Measurements from ENCODE around the gene DNMT1.
A peak's percentile ranks its signal among the peaks of the same experiment; 100 is the strongest.
"Not testable (repeated sequence)": the region's sequence is repeated elsewhere in the genome, so short reads cannot be mapped to it uniquely, and the experiment has no call there.

Gene DNMT1

GRCh38 chr19:10182076-10182475 lies 12.7 kb downstream of the DNMT1 start:
- DNase-seq (ENCODE audit: low read depth) = no peak

DNA sequence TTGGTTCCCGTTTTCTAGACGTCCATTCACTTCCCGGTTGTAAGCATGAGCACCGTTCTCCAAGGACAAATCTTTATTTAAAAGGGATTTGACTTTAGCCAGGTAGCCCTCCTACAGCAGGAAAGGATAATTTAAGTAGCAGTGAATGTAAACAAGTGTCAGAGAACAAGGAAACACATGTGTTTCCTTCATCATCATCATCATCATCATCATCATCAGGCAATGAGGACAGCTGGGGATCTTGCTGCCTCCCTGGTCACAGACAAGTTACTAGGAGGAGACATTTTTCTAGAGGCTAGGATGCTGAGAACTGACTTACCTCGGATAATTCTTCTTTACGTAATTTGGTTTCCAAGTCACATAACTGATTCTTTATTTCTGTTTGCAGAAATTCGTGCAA lies 14.3 kb downstream of the DNMT1 start:
- DNase-seq (ENCODE audit: low read depth) = no peak

DNA sequence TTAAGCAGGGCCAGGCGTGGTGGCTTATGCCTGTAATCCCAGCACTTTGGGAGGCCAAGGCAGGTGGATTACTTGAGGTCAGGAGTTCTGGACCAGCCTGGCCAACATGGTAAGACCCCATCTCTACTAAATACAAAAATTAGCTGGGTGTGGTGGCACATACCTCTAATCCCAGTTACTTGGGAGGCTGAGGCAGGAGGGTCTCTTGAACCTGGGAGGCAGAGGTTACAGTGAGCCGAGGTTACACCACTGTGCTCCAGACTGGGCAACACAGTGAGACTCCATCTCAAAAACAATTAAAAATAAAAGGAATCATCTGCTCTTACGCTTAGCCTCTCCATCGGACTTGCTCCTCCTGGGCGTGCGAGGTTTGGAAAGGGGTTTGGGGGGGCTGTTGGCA lies 14.7 kb downstream of the DNMT1 start:
- DNase-seq (ENCODE audit: low read depth) = not testable (repeated sequence)

GRCh38 chr19:10173527-10173926 lies 21.2 kb downstream of the DNMT1 start:
- peak; percentile 49 for DNase-seq (ENCODE audit: low read depth)

DNA sequence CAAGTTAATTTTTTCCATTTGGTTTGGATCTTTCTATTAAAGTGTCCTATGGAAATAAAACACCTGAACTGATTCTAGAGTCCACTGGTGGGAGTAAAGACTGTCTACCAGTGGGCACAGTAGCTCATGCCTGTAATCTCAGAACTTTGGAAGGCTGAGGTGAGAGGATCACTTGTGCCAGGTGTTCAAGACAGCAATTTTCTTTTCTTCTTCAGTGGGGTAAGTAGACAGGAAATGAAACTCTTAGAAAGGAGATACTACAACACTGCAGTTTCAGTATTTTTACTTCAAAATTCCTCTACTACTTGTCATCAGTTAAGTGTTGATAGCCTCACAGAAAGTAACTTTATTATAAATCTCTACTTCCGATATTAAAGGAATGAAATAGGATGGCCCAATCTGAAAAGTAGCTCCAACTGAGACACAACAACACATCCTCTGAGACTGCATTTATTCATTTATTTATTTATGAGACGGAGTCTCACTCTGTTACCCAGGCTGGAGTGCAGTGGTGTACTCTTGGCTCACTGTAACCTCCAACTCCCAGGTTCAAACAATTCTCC lies 26.3 kb downstream of the DNMT1 start:
- no peak for DNase-seq (ENCODE audit: low read depth)

DNA sequence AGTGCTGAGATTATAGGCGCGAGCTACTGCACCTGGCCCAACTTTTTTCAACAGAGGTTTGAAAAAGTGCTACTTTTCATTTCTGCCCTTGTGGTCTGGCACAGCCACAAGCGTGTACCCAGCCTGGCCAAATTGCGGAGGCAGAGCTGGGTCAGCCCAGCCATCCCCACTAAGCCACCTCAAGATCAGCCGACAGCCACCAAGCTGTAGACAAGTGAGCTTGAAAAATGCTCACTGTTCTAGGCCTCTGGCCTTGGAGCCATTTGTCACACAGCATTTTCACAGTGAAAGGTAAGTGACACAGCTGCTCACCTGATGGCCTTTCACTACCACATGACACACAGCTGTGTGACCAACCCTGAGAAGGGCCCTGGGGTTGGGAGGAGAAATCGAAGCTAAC lies 27.3 kb downstream of the DNMT1 start:
- no peak for DNase-seq (ENCODE audit: low read depth)

GRCh38 chr19:10166501-10166900 lies 28.3 kb downstream of the DNMT1 start:
- DNase-seq (ENCODE audit: low read depth) = not testable (repeated sequence)

DNA sequence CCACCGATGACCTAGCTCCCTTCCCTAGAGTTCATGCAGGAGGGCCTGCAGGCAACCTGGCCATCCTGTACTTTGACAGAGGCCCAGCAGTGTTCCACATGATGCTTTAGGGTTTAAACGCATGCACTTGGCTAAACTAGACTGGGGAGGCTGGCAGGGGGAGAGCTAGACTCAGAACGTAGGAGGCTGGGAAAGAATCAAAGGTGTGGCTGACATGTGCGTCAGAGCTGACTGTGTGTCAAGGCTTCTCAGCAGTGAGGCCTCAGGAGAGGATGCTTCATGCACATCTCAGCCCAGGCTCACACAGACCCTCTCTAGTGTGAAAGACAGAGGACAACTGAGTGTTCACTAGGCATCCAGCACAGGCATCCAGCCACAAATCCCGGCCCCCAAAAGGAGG lies 28.7 kb downstream of the DNMT1 start:
- DNase-seq (ENCODE audit: low read depth) = no peak

DNA sequence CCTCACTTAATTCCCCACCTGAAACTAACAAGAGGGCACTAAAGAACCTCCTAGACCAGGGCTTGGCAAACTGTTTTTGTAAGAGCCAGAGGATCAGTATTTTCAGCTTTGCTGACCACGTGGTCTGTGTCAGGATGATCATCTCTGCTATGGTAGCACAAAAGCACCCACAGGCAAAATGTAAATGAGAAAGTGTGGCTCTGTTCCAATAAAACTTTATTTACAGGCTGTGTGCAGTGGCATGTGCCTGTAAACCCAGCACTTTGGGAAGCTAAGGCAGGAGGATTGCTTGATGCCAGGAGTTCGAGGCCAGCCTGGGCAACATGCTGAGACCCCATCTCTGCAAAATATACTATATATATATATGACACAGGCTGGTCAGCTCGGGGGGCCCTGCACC lies 31.2 kb downstream of the DNMT1 start:
- DNase-seq (ENCODE audit: low read depth) = no peak

- no peak for DNase-seq (ENCODE audit: low read depth)
These were observed 35.1 kb downstream of the DNMT1 start for GRCh38 chr19:10159610-10160009.

DNA sequence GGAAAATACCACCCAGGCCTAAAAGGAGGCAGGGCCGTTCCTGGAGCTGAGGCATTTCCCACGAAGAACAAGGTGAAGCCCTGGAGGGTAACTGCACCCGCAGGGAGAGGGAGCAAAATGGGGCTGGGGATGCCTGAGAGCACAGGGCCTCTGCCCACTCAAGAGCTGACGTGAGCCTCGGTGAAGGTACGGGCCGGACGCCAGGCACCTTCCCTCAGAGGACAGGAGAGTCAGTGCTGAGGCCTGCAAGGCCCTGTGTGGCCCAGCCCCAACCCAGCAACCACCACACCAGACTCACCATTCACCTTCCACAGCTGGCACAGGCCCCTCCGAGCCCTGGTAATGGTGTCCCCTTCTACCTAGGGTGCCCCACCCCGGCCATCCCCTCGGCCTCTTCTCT lies 36.3 kb downstream of the DNMT1 start:
- no peak for DNase-seq (ENCODE audit: low read depth)

- DNase-seq (ENCODE audit: low read depth) = no peak
These were observed 36.7 kb downstream of the DNMT1 start for GRCh38 chr19:10158071-10158470.

GRCh38 chr19:10155839-10156238 lies 38.9 kb downstream of the DNMT1 start:
- no peak for DNase-seq (ENCODE audit: low read depth)

GRCh38 chr19:10152100-10152499 lies 42.7 kb downstream of the DNMT1 start:
- DNase-seq (ENCODE audit: low read depth) = no peak

DNA sequence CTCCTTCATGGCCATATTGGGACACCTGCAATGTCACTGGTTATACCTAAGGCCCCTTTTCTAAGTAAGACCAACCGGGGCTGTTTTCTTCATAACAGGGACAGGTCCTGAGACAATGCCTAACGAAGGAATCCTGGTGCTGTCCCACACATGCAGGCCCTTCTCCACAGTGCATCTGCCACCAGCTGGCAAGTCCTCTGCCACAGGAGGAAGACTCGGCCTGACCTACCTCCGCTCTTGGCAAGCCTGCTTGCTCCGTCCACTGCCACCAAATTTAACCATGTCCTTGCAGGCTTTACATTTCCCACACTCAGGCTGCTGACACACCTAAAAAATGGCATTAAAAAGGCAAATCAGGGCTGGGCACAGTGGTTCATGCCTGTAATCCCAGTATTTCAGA lies 43.2 kb downstream of the DNMT1 start:
- DNase-seq (ENCODE audit: low read depth) = no peak

DNA sequence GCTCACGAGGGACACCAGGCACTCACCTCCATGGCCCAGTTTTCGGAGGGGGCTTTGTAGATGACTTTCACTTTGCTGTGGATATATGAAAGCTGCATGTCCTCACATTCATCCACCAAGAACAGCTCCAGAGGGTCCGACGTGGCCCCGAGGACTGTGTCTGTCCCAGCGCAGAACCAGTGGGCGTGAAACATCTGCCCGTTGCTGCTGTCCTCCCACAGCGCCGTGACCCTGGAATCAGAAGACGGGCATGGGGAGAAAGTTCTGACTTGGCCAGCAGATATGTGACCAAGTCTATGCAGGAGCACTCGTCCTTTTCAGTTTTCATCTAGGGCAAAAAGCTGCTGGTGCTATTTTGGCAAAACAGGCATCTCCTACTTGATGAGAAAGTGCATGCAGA lies 45.3 kb downstream of the DNMT1 start:
- no peak for DNase-seq (ENCODE audit: low read depth)

GRCh38 chr19:10146142-10146541 lies 48.6 kb downstream of the DNMT1 start:
- DNase-seq (ENCODE audit: low read depth) = no peak

GRCh38 chr19:10145031-10145430 lies 49.7 kb downstream of the DNMT1 start:
- DNase-seq (ENCODE audit: low read depth) = no peak

GRCh38 chr19:10144361-10144760 lies 50.4 kb downstream of the DNMT1 start:
- DNase-seq (ENCODE audit: low read depth) = no peak

- no peak for DNase-seq (ENCODE audit: low read depth)
These were observed 51.1 kb downstream of the DNMT1 start for GRCh38 chr19:10143681-10144080.

GRCh38 chr19:10142701-10143375 lies 51.9 kb downstream of the DNMT1 start:
- DNase-seq (ENCODE audit: low read depth) = no peak

- no peak for DNase-seq (ENCODE audit: low read depth)
These were observed 52.8 kb downstream of the DNMT1 start for GRCh38 chr19:10141973-10142372.

DNA sequence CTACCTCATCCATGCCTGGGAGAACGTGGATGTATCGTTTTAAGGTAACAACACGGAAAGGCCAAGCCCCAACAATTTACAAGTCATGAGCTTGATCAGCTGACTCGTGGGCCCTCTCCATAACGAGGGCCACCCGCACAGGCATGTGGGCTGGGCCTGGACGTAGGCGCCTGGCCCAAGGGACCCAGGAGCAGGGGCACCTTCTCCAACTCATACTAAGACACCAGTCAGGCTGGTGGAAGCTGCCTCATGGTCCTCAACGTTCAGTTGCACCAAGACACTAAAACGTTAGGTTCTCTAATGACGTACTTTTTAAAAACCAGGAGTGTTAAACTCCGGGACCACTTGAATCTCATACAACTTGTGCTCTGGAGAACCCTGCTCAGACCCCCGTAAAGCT lies 53.3 kb downstream of the DNMT1 start:
- no peak for DNase-seq (ENCODE audit: low read depth)

GRCh38 chr19:10139952-10140351 lies 54.8 kb downstream of the DNMT1 start:
- no peak for DNase-seq (ENCODE audit: low read depth)

Measured in HS-5 (cell line).